GM20000 (cell line): ENCODE measurements around the gene EBF3.

ENCODE experiments used
- DNase-seq: peaks from one replicate; pipeline ENCODE4 v3.0.0; 2012; ENCODE audit warnings: low spot score
- TF ChIP-seq, protein P1 (sequence below): IDR thresholded peaks from 2 replicates; pipeline ENCODE4 v1.5.1; 2012; ENCODE audit warnings: mild to moderate bottlenecking, control low read depth; ENCODE audit errors: extremely low read depth, missing control alignments

The EBF3 gene

DNA sequence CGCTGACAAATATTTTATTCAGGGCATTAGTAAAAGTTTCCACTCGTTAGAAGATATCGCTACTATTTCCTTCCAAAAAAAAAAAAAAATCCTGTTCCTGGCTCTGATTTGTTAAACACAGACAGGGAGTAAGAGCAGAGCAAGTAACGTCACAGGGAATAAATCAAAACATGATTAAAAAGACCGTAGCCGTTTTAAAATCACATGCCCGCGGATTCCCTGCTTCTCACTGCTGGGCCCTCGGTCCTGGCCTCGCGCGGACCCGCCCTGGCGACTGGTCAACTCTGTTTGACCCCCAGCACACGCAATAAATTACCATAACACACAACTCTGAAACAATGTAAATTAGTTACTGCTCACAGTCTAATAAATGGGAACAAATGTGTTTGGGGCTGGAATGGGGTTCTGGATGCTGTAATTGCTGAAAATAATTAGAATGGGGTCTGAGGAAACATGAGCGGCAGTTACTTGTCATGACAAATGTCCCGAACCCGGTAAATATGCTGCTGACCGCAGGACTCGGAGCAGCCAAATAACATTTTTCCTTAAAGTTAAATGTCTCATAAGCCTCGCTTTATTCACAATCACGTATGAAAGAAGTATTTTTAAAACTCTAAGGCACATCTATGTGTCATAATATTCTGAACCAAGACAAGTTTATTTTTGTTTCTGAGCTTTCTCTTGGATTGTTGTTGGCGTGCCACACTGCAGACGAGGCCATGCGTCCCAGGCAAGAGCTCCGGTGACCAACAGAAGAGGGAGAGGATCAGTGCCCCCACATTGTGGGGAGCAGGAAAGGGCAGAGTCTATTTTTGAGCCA is 17.9 kb downstream of the EBF3 start:
- no peak for DNase-seq
- TF ChIP-seq, protein P1, sequence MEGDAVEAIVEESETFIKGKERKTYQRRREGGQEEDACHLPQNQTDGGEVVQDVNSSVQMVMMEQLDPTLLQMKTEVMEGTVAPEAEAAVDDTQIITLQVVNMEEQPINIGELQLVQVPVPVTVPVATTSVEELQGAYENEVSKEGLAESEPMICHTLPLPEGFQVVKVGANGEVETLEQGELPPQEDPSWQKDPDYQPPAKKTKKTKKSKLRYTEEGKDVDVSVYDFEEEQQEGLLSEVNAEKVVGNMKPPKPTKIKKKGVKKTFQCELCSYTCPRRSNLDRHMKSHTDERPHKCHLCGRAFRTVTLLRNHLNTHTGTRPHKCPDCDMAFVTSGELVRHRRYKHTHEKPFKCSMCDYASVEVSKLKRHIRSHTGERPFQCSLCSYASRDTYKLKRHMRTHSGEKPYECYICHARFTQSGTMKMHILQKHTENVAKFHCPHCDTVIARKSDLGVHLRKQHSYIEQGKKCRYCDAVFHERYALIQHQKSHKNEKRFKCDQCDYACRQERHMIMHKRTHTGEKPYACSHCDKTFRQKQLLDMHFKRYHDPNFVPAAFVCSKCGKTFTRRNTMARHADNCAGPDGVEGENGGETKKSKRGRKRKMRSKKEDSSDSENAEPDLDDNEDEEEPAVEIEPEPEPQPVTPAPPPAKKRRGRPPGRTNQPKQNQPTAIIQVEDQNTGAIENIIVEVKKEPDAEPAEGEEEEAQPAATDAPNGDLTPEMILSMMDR: no peak

DNA sequence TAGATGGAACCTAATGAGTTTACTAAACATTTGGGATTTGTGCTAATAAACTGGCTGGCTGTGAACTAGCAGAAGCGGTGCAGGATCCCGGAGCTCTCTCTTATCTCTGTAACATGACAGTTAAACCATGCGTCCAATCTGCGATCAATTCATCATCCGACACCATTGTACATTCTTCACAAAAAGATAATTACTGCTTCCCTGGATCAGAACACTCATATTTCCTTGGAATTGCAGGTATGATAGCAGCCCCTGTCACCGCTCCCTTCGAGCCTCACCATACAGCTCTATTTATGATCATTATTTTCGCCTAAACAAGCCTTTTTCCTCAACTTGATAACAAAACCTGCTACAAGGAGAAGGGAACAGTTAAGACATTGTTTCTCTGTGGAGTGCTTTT is 18.5 kb downstream of the EBF3 start:
- DNase-seq: no peak
- TF ChIP-seq, protein P1: no peak

DNA sequence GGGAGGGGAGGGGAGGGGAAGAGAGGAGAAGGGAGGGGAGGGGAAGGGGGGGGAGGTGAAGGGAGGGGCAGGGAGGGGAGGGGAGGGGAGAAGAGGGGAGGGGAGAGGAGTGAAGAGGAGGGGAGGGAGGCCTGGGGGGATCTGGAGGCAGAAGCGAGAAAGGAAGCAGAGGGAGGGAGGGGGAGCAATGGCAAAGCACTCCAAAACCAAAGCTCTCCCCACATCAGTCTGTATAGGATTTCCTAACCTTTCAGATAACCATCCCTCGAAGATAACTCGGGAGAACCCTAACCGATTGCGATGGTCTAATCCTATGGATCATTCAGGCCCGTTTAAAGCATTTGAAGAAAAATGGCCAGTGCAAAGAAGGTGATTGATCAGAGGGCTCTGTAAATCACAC is 19.0 kb downstream of the EBF3 start:
- no peak for DNase-seq
- TF ChIP-seq, protein P1: no peak

DNA sequence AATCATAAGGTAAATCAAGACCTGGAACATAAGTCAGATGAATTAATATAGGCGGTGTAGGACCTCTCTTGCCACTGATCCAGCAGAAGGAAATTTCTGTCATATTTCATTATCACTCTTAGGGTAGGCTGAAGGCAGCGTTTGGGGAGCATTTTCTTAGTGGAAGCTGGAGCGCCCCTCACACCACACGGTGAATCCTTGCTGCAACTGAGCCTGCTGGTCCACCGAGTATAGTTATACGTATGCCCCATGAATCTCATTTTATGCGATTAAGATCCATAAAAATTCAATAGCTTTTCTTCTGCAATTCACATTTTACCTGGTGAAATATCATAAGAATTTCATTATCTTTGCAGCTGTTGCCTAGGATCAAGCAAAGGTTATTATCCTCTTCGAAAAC is 19.6 kb downstream of the EBF3 start:
- TF ChIP-seq, protein P1: no peak
- no peak for DNase-seq

DNA sequence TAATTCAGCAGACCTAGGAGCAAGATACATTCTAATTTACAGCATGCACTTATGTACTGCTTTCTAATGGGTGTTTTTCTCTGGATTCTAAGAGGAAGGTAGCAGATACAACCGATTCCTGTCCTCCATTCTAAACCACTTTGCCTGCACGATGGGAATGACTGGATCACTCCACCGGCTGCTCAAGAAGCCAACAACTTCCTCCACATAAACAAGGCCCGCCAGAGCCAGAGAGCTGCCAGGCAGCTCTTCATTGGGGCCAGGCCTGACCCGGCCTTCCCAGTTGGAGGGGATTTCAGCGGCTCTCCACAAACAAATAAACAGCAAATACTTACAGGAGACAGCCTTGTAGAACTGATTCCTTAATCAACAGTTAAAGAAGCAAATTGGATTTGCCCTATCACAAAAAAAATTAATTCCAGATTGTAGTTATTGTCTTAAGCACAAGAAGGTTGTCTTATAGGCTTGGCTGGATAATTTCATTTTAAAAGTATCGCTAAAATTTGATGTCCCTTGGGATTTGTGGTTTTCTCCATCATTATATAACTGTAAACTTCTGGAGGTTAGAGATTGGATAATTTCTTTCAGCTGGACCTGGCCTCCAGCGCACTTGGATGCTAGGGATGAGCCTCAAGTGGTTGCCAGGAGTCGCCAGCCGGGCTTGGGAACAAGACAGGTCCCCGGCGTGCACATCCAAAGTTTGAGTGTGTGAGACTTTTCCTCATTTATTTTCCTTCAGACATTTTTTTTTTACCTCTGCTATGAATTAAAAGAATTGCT is 20.9 kb downstream of the EBF3 start:
- no peak for DNase-seq
- TF ChIP-seq, protein P1: no peak

DNA sequence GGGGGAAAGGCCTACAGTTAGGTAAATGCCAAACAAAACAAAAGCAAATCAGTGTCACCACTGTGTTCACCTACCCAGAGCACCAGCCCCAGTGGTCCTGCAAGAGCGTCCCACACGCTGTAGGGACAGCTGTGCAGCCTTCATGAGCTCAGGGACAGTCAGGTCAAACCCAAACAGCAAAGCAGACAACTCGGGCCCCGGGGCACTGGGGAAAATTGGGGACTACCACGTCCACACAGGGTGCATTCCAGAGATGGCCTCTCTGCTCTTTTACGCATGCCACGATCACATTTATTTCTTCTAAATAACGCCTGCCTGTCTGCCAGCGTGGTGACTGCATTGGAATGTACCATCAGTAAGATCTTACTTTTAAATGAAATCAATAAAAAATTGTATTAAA is 21.7 kb downstream of the EBF3 start:
- TF ChIP-seq, protein P1: no peak
- DNase-seq: no peak

DNA sequence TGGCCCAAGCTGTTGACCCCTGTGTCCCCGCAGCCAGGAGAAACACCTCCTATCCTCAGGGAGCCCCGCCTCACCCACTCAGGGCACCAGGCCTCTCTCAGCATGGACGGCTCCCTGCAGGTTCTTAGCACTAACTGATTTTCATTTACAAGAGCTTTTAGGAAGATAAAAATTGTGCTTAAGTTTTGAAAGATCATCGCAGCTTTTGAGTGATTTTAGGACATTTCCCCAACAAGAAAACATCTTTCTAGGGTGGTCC is 22.1 kb downstream of the EBF3 start:
- no peak for DNase-seq
- TF ChIP-seq, protein P1: no peak
